HepG2 (cell line): ENCODE results near the gene SEPTIN2. TPM values are rescaled to one million over a fixed set of nuclear protein-coding genes. Genes with fewer than 3 reads are reported as not detected.

ENCODE experiments used
- AFF4 ChIP-seq: sonication (generic); formaldehyde crosslinking; IDR thresholded peaks from 2 replicates; pipeline ENCODE4 v1.4.0; 2020; ENCODE audit warnings: missing genetic modification reagents
- BATF2 ChIP-seq: sonication (generic); formaldehyde crosslinking; IDR thresholded peaks from 2 replicates; pipeline ENCODE4 v1.8.0; 2022; ENCODE audit warnings: mild to moderate bottlenecking, missing genetic modification reagents, moderate library complexity
- DNMT1 ChIP-seq: sonication (generic); formaldehyde crosslinking; IDR thresholded peaks from 2 replicates; pipeline ENCODE4 v1.5.1; 2020; ENCODE audit warnings: mild to moderate bottlenecking, missing genetic modification reagents
- MZF1 ChIP-seq: sonication (generic); formaldehyde crosslinking; IDR thresholded peaks from 2 replicates; pipeline ENCODE4 v1.8.1; 2023; ENCODE audit warnings: mild to moderate bottlenecking, missing genetic modification reagents, borderline replicate concordance
- RXRB ChIP-seq: IDR thresholded peaks from 2 replicates; pipeline ENCODE4 v1.6.1; 2016; ENCODE audit warnings: borderline replicate concordance, missing genetic modification reagents, missing compliant biosample characterization
- SKI ChIP-seq: fragments of 450-650 bp; IDR thresholded peaks from one replicate; pipeline ENCODE4 v1.6.1; 2018; ENCODE audit warnings: mild to moderate bottlenecking; ENCODE audit not compliant: partially characterized antibody
- SNRNP70 ChIP-seq: fragments of 200-400 bp; formaldehyde crosslinking; IDR thresholded peaks from 2 replicates; pipeline ENCODE4 v1.6.1; 2017; ENCODE audit warnings: mild to moderate bottlenecking, low read depth, low read length, moderate library complexity
- TEAD3 ChIP-seq: optimal IDR thresholded peaks from 2 replicates; pipeline ENCODE3; 2016; ENCODE audit warnings: borderline replicate concordance
- ZC3H13 ChIP-seq: sonication (generic); formaldehyde crosslinking; IDR thresholded peaks from 2 replicates; pipeline ENCODE4 v1.8.1; 2023; ENCODE audit warnings: mild to moderate bottlenecking, missing genetic modification reagents, moderate library complexity
- ZNF142 ChIP-seq: sonication (generic); formaldehyde crosslinking; IDR thresholded peaks from 2 replicates; pipeline ENCODE4 v1.4.0; 2020; ENCODE audit warnings: missing genetic modification reagents
- ZNF18 ChIP-seq: sonication (generic); formaldehyde crosslinking; IDR thresholded peaks from 2 replicates; pipeline ENCODE4 v1.8.0; 2022; ENCODE audit warnings: mild to moderate bottlenecking, missing genetic modification reagents; ENCODE audit not compliant: insufficient replicate concordance
- ZNF274 ChIP-seq: sonication (generic); formaldehyde crosslinking; IDR thresholded peaks from 2 replicates; pipeline ENCODE4 v1.5.1; 2020; ENCODE audit warnings: mild to moderate bottlenecking, missing genetic modification reagents
- ZNF382 ChIP-seq: sonication (generic); formaldehyde crosslinking; IDR thresholded peaks from 2 replicates; pipeline ENCODE4 v1.5.0; 2020; ENCODE audit warnings: missing genetic modification reagents, mild to moderate bottlenecking, borderline replicate concordance
- ZNF510 ChIP-seq: sonication (generic); formaldehyde crosslinking; IDR thresholded peaks from 2 replicates; pipeline ENCODE4 v1.4.0; 2020; ENCODE audit warnings: low read depth, mild to moderate bottlenecking, missing genetic modification reagents
- ZNF616 ChIP-seq: sonication (generic); formaldehyde crosslinking; IDR thresholded peaks from 2 replicates; pipeline ENCODE4 v1.5.0; 2020; ENCODE audit warnings: low read depth, mild to moderate bottlenecking, missing genetic modification reagents
- ZNF788 ChIP-seq: sonication (generic); formaldehyde crosslinking; IDR thresholded peaks from 2 replicates; pipeline ENCODE4 v1.5.0; 2020; ENCODE audit warnings: mild to moderate bottlenecking, missing genetic modification reagents, borderline replicate concordance
- polyA plus RNA-seq, 8 experiments: library from polyadenylated mRNA; depleted of rRNA in 3 of 8; stranded (reverse) in 7 of 8; unstranded in 1 of 8; fragments of >200 nt; fragmentation: Illumina TruSeq in 4 of 8; extraction: Trizol in 4 of 8; gene quantifications; 2 replicates each; pipeline versions ENCODE4 v1.2.1 to v1.2.3, GENCODE V29; 2011 to 2016; ENCODE audit warnings: low read depth in 4 of 8, missing spikeins in 1 of 8, mixed read lengths in 1 of 8; ENCODE audit not compliant: insufficient read depth in 1 of 8
- total RNA-seq, 5 experiments: library from RNA; depleted of rRNA; stranded (reverse); fragments of >200 nt; fragmentation: Illumina TruSeq; extraction: Trizol; gene quantifications; 2 replicates each; pipeline ENCODE4 v1.2.3, GENCODE V29; 2016; ENCODE audit warnings: low read depth in 1 of 5

SEPTIN2 gene
- total and polyA plus RNA-seq, 2 of the 13 experiments (the other 11 are each of a cell fraction or from before 2014, with no cell fraction given) = 493 to 733 TPM

- TF ChIP-seq ZNF18 (CRISPR knock-in tag) (no peak), ZNF142 (peak; percentile 32; the same call in 1 of the 2 replicates), ZNF274 (CRISPR knock-in tag) (peak; percentile 78; the same call in 1 of the 2 replicates), ZC3H13 (CRISPR knock-in tag) (peak; percentile 10; the same call in 1 of the 2 replicates), ZNF616 (CRISPR knock-in tag) (no peak), TEAD3 (CRISPR knock-in tag) (peak; percentile 41), RXRB (CRISPR knock-in tag) (no peak; the same call in 1 of the 2 replicates), SNRNP70 (no peak), ZNF788 (CRISPR knock-in tag) (0 out of 2 replicates have a peak, but pooled peaks have one; percentile 43), AFF4 (CRISPR knock-in tag) (0 out of 2 replicates have a peak, but pooled peaks have one; percentile 22), MZF1 (peak; percentile 69; the same call in 1 of the 2 replicates), DNMT1 (0 out of 2 replicates have a peak, but pooled peaks have one; percentile 35), ZNF510 (CRISPR knock-in tag) (peak; percentile 67; the same call in 1 of the 2 replicates), ZNF382 (CRISPR knock-in tag) (no peak), SKI (peak; percentile 62), BATF2 (CRISPR knock-in tag) (no peak)
These were observed at the start of gene SEPTIN2 (continued) for GRCh38 chr2:241315879-241316631.
